Right cardiac atrium (tissue), 5 donors: ENCODE measurements around the gene MOV10L1. TPM values are rescaled to one million over a fixed set of nuclear protein-coding genes. Genes with fewer than 3 reads are reported as not detected.
"Not testable (repeated sequence)": the region's sequence is repeated elsewhere in the genome, so short reads cannot be mapped to it uniquely, and the experiment has no call there.

ENCODE experiments used
- ATAC-seq, 2 donors: fragments of 200-7000 bp; cut with Tn5 transposase; one replicate each; pipeline versions ENCODE4 v1.8.0 to v1.9.1; 2020; ENCODE audit warnings: moderate library complexity in 2 of 2, mild to moderate bottlenecking in 1 of 2
- DNase-seq, 3 donors: peaks; one replicate each; pipeline ENCODE4 v3.0.0-alpha.2; 2020
- H3K27ac ChIP-seq: one replicate; pipeline ENCODE4 v1.5.1; 2013; ENCODE audit warnings: mild to moderate bottlenecking, low read length, control low read depth, moderate library complexity
- H3K27me3 ChIP-seq: one replicate; pipeline ENCODE4 v1.6.1; 2013; ENCODE audit not compliant: control insufficient read depth, insufficient read depth
- H3K4me1 ChIP-seq: one replicate; pipeline ENCODE4 v1.6.1; 2013; ENCODE audit warnings: low read length; ENCODE audit not compliant: control insufficient read depth, insufficient read depth
- H3K4me3 ChIP-seq: one replicate; pipeline ENCODE4 v1.5.1; 2013; ENCODE audit warnings: low read length, control low read depth
- H3K9me3 ChIP-seq: one replicate; pipeline ENCODE4 v1.6.1; 2013; ENCODE audit warnings: low read length; ENCODE audit not compliant: control insufficient read depth
- WGBS: extraction: QIAGEN DNeasy Blood & Tissue Kit; methylation state at CpG from one replicate; pipeline ENCODE4 v1.1.7; 2013; 5-methylcytosine and 5-hydroxymethylcytosine counted together
- intact Hi-C, 4 donors: fragments of 100-400 bp; cut with DNase I; formaldehyde crosslinking; loops; one replicate each; pipeline versions ENCODE4 v1.11.0 to v1.14.0; 2022 to 2023
- polyA plus RNA-seq: library from polyadenylated mRNA; stranded (reverse); fragments of 200-250 nt; gene quantifications from one replicate; pipeline ENCODE4 v1.2.3, GENCODE V29; 2013
- total RNA-seq, 4 donors: library from RNA; stranded (reverse); fragmentation: NEBNext Ultra II Directional; extraction: Animal tissue kit (Norgen Biotek cat#: 25700); gene quantifications; one replicate each; pipeline ENCODE4 v1.2.1, GENCODE V29; 2021
- donor health status: healthy with polysubstance abuse.
- donor health status: DM: no; HTN: yes; CAD: no.
- donor health status: DM: no; HTN: no; CAD: no.
- donor health status: DM: no; HTN: yes; CAD: no; lungs with severe emphysema.
- donor health status: DM: yes; HTN: yes; CAD: no.

MOV10L1 gene
- total and polyA plus RNA-seq, 5 donors, result 0.29 to 0.63 (median 0.53) TPM

GRCh38 chr22:50082961-50083461, 6.8 kb upstream of the MOV10L1 start:
- no peak overlapping the region for H3K27ac ChIP-seq
- no peak overlapping the region for H3K4me3 ChIP-seq
- no peaks in the 10 kb centered on the region for H3K27me3 ChIP-seq
- ATAC-seq (no peak), DNase-seq (no peak)
- 92% methylated on average over 21 of the region's 21 CpGs for WGBS
- peaks cover 2% of the 10 kb centered on the region for H3K4me1 ChIP-seq
- intact Hi-C loops, result no loop called here
- no peaks in the 10 kb centered on the region for H3K9me3 ChIP-seq

GRCh38 chr22:50083462-50084079, 6.2 kb upstream of the MOV10L1 start:
- H3K27me3 ChIP-seq, result no peaks in the 10 kb centered on the region
- no peak overlapping the region for H3K4me3 ChIP-seq
- no peak overlapping the region for H3K27ac ChIP-seq
- 75% methylated on average over 18 of the region's 18 CpGs for WGBS
- ATAC-seq, result peak; percentile 9 to 12
- intact Hi-C loops, result no loop called here
- DNase-seq, result no peak
- H3K9me3 ChIP-seq, result no peaks in the 10 kb centered on the region
- peaks cover 2% of the 10 kb centered on the region for H3K4me1 ChIP-seq

GRCh38 chr22:50084080-50084477, 5.7 kb upstream of the MOV10L1 start:
- Histone ChIP-seq H3K27me3 (no peaks in the 10 kb centered on the region), H3K4me3 (no peak overlapping the region), H3K4me1 (peaks cover 2% of the 10 kb centered on the region), H3K27ac (no peak overlapping the region), H3K9me3 (no peaks in the 10 kb centered on the region)
- ATAC-seq, result peak in 1 of 2 donors; percentile 8
- DNase-seq, result no peak
- WGBS, result 63% methylated on average over 10 of the region's 10 CpGs
- intact Hi-C loops, result no loop called here

GRCh38 chr22:50084614-50085021, 5.2 kb upstream of the MOV10L1 start:
- ATAC-seq (no peak), DNase-seq (no peak)
- no peaks in the 10 kb centered on the region for H3K9me3 ChIP-seq
- 47% methylated on average over 16 of the region's 16 CpGs for WGBS
- intact Hi-C loops, result no loop called here
- no peak overlapping the region for H3K4me3 ChIP-seq
- H3K4me1 ChIP-seq, result peaks cover 2% of the 10 kb centered on the region
- H3K27ac ChIP-seq, result no peak overlapping the region
- no peaks in the 10 kb centered on the region for H3K27me3 ChIP-seq

GRCh38 chr22:50085211-50085972, 4.4 kb upstream of the MOV10L1 start, which contains the start of gene MLC1:
TSS of gene MLC1 (minus strand) at chr22:50085426. CDS start at chr22:50084902, 524 bp downstream.
- H3K9me3 ChIP-seq, result no peaks in the 10 kb centered on the region
- H3K4me3 ChIP-seq, result no peak within 1 kb of the TSS
- no peaks in the 10 kb centered on the region for H3K27me3 ChIP-seq
- H3K27ac ChIP-seq, result peak within 1 kb of the TSS; percentile 38
- no peak for ATAC-seq
- 45% methylated on average over 29 of the region's 29 CpGs for WGBS
- peaks cover 2% of the 10 kb centered on the region for H3K4me1 ChIP-seq
- intact Hi-C loops, result no loop called here
- no peak for DNase-seq

- WGBS, result 61% methylated on average over 5 of the region's 5 CpGs
- intact Hi-C loops, result no loop called here
- no peaks in the 10 kb centered on the region for H3K9me3 ChIP-seq
- no peak overlapping the region for H3K27ac ChIP-seq
- ATAC-seq (peak in 1 of 2 donors; percentile 34), DNase-seq (no peak)
- no peaks in the 10 kb centered on the region for H3K27me3 ChIP-seq
- H3K4me1 ChIP-seq, result peaks cover 2% of the 10 kb centered on the region
- no peak overlapping the region for H3K4me3 ChIP-seq
These were observed 3.3 kb upstream of the MOV10L1 start for GRCh38 chr22:50086526-50086925.

- H3K27ac ChIP-seq, intact Hi-C loops, H3K27me3 ChIP-seq, H3K9me3 ChIP-seq, H3K4me3 ChIP-seq, ATAC-seq, DNase-seq, H3K4me1 ChIP-seq: not testable (repeated sequence)
- WGBS, result 78% methylated on average over 4 of the region's 4 CpGs
These were observed 2.8 kb upstream of the MOV10L1 start for GRCh38 chr22:50086975-50087374.

- no peak for ATAC-seq
- Histone ChIP-seq H3K9me3 (no peaks in the 10 kb centered on the region), H3K27me3 (no peaks in the 10 kb centered on the region), H3K4me1 (peaks cover 2% of the 10 kb centered on the region), H3K27ac (no peak overlapping the region), H3K4me3 (no peak overlapping the region)
- DNase-seq, result no peak
- intact Hi-C loops, result no loop called here
- whole genome bisulfite sequencing, result 92% methylated on average over 12 of the region's 12 CpGs
These were observed 2.2 kb upstream of the MOV10L1 start for GRCh38 chr22:50087646-50088045.

GRCh38 chr22:50088096-50088495, 1.7 kb upstream of the MOV10L1 start:
- Histone ChIP-seq H3K4me1 (peaks cover 2% of the 10 kb centered on the region), H3K27ac (no peak overlapping the region), H3K27me3 (no peaks in the 10 kb centered on the region), H3K4me3 (no peak overlapping the region), H3K9me3 (no peaks in the 10 kb centered on the region)
- no peak for ATAC-seq
- 95% methylated on average over 12 of the region's 12 CpGs for WGBS
- DNase-seq, result no peak
- intact Hi-C loops, result no loop called here

- no peaks in the 10 kb centered on the region for H3K9me3 ChIP-seq
- no peak overlapping the region for H3K4me3 ChIP-seq
- H3K4me1 ChIP-seq, result peaks cover 2% of the 10 kb centered on the region
- H3K27me3 ChIP-seq, result no peaks in the 10 kb centered on the region
- intact Hi-C loops, result no loop called here
- no peak for ATAC-seq
- WGBS, result 77% methylated on average over 11 of the region's 11 CpGs
- DNase-seq, result no peak
- no peak overlapping the region for H3K27ac ChIP-seq
These were observed 575 bp upstream of the MOV10L1 start for GRCh38 chr22:50089231-50089630.

GRCh38 chr22:50090412-50090714, 557 bp downstream of the MOV10L1 start:
- DNase-seq (no peak), ATAC-seq (no peak)
- intact Hi-C loops, result no loop called here
- 90% methylated on average over 22 of the region's 22 CpGs for WGBS
- H3K4me1 ChIP-seq, result no peaks in the 10 kb centered on the region
- H3K4me3 ChIP-seq, result no peak overlapping the region
- H3K27me3 ChIP-seq, result no peaks in the 10 kb centered on the region
- H3K9me3 ChIP-seq, result no peaks in the 10 kb centered on the region
- H3K27ac ChIP-seq, result no peak overlapping the region
